GM12892 (cell line): Measurements from ENCODE around the gene CD53.

Source experiments
- POLR2A ChIP-seq: IDR thresholded peaks from 2 replicates; pipeline ENCODE4 v1.6.1; 2011; ENCODE audit warnings: low read depth, low read length, control low read depth
- TAF1 ChIP-seq: IDR thresholded peaks from 2 replicates; pipeline ENCODE4 v1.6.1; 2011; ENCODE audit warnings: low read depth, mild to moderate bottlenecking, control low read depth, low read length, borderline replicate concordance

- no peak for TF ChIP-seq POLR2A
- no peak for TF ChIP-seq TAF1
Measured at GRCh38 chr1:110898734-110899457, 25.9 kb downstream of the CD53 start.
